SK-N-SH treated with all-trans-retinoic acid at 6 μM for 48 hours (cell line): Measurements from ENCODE around the gene DUSP5.

Source experiments
- ARNTL ChIP-seq: fragments of 450-650 bp; formaldehyde crosslinking; IDR thresholded peaks from 2 replicates; pipeline ENCODE4 v1.5.0; 2020; ENCODE audit warnings: low read depth, mild to moderate bottlenecking, moderate library complexity, borderline replicate concordance
- CREB5 ChIP-seq: fragments of 250-450 bp; sonication (Bioruptor Pico); IDR thresholded peaks from 2 replicates; pipeline ENCODE4 v1.5.1; 2020; ENCODE audit warnings: low read depth, mild to moderate bottlenecking, moderate library complexity
- ESRRG ChIP-seq: fragments of 250-450 bp; sonication (Bioruptor Pico); IDR thresholded peaks from 2 replicates; pipeline ENCODE4 v1.6.1; 2021; ENCODE audit warnings: mild to moderate bottlenecking
- GLIS3 ChIP-seq: fragments of 250-450 bp; sonication (Bioruptor Pico); IDR thresholded peaks from 2 replicates; pipeline ENCODE4 v1.5.0; 2020; ENCODE audit warnings: mild to moderate bottlenecking, moderate library complexity
- OSR1 ChIP-seq: fragments of 250-450 bp; sonication (Bioruptor Pico); IDR thresholded peaks from 2 replicates; pipeline ENCODE4 v1.8.0; 2022; ENCODE audit warnings: moderate library complexity, mild to moderate bottlenecking, inconsistent platforms
- PPARA ChIP-seq: fragments of 250-450 bp; sonication (Bioruptor Pico); IDR thresholded peaks from 2 replicates; pipeline ENCODE4 v1.5.0; 2020; ENCODE audit warnings: mild to moderate bottlenecking, borderline replicate concordance
- SNAI2 ChIP-seq: fragments of 250-450 bp; sonication (Bioruptor Pico); IDR thresholded peaks from 2 replicates; pipeline ENCODE4 v1.5.0; 2020; ENCODE audit warnings: mild to moderate bottlenecking, moderate library complexity
- TCF4 ChIP-seq: fragments of 250-450 bp; sonication (Bioruptor Pico); IDR thresholded peaks from 2 replicates; pipeline ENCODE4 v1.8.0; 2021; ENCODE audit warnings: mild to moderate bottlenecking, moderate library complexity, borderline replicate concordance
- ZC3H10 ChIP-seq: fragments of 250-450 bp; sonication (Bioruptor Pico); IDR thresholded peaks from 2 replicates; pipeline ENCODE4 v1.5.1; 2021; ENCODE audit warnings: mild to moderate bottlenecking, moderate library complexity

GRCh38 chr10:110455446-110455845 lies 42.3 kb upstream of the DUSP5 start:
- TF ChIP-seq SNAI2 (CRISPR knock-in tag) (no peak), CREB5 (CRISPR knock-in tag) (no peak), PPARA (CRISPR knock-in tag) (no peak), GLIS3 (CRISPR knock-in tag) (no peak), ARNTL (CRISPR knock-in tag) (no peak), OSR1 (CRISPR knock-in tag) (no peak), ZC3H10 (no peak), ESRRG (no peak), TCF4 (CRISPR knock-in tag) (no peak)
